Measurements from ENCODE around the gene ATL1.

Gene ATL1

DNA sequence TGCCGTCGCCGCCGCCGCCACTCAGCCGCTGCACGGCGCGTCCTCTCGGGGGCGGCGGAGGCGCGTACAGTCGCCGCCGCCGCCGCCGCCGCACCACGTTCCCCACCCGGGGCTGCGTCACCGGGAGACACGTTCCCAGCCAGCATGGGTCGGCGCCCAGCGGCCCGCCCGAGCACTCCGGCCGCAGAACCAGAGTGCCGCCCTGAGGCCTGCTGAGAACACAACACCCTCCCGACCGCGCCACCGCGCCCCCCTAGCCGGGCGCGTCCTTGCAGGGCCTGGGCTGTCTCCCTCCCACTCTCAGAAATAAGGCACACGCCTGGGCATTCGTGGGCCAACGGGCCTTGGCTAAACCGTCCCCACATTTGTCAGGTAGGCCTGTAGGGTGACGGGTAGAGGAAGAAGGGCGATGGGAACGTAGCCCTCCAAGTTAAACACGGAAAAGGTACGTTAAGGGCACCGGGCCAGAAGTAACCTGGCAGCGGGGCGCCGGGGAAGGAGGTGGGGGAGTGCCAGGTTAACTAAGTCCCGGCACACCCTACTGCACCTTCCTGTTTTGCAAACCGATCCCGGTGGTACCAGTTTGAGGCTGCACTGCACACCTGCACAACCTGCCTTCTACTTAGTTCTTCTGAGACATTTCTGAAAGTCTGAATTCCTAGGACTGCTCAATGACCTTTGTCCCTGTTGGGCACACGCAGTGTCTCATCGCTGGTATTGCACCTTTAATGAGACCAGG lies 27.3 kb upstream of the ATL1 start, which contains the start of gene MAP4K5:
Gene MAP4K5, minus strand, starts transcription at position 68 of the 739 bp plus-strand sequence. CDS start 520 bp downstream, outside the sequence.
- ChIA-PET CTCF (interaction anchor here (0.6 to 1.3 kb wide), 7 partner anchors 12 to 931 kb away, joined by 3 to 4 read pairs (median 3); no protein-coding TSS in a partner anchor), POLR2A (interaction anchor here (1.4 kb wide), 1 partner anchor 136 kb away, joined by 4 read pairs; the partner anchor contains the start of gene CDKL1)
- no peaks in the 10 kb centered on the region for H3K9me3 ChIP-seq (ENCODE audit: control insufficient read depth, insufficient read depth, low read depth, low read length)
- no peaks in the 10 kb centered on the region; a peak in 1 of 3 replicates for H3K36me3 ChIP-seq (ENCODE audit: control insufficient read depth in 2 of 2, insufficient read depth in 1 of 2, low read length in 2 of 2)
- peaks cover 7% of the 10 kb centered on the region for H3K4me1 ChIP-seq (ENCODE audit: control insufficient read depth, insufficient read depth, low read length)
- H3K4me3 ChIP-seq (ENCODE audit: low read depth, low read length): peak within 1 kb of the TSS; percentile 98
- H3K27ac ChIP-seq (ENCODE audit: extremely low read depth, low read depth, low read length): peak within 1 kb of the TSS; percentile 97
- TF ChIP-seq ZBTB17 (tag by site-specific recombination; IDR thresholded peaks at IDR 0.05): peak; percentile 49
- TF ChIP-seq KLF16 (tag by site-specific recombination; IDR thresholded peaks at IDR 0.05): peak; percentile 89
- no peak for TF ChIP-seq PRDM1 (tag by site-specific recombination; IDR thresholded peaks at IDR 0.05)
- TF ChIP-seq, protein P1, sequence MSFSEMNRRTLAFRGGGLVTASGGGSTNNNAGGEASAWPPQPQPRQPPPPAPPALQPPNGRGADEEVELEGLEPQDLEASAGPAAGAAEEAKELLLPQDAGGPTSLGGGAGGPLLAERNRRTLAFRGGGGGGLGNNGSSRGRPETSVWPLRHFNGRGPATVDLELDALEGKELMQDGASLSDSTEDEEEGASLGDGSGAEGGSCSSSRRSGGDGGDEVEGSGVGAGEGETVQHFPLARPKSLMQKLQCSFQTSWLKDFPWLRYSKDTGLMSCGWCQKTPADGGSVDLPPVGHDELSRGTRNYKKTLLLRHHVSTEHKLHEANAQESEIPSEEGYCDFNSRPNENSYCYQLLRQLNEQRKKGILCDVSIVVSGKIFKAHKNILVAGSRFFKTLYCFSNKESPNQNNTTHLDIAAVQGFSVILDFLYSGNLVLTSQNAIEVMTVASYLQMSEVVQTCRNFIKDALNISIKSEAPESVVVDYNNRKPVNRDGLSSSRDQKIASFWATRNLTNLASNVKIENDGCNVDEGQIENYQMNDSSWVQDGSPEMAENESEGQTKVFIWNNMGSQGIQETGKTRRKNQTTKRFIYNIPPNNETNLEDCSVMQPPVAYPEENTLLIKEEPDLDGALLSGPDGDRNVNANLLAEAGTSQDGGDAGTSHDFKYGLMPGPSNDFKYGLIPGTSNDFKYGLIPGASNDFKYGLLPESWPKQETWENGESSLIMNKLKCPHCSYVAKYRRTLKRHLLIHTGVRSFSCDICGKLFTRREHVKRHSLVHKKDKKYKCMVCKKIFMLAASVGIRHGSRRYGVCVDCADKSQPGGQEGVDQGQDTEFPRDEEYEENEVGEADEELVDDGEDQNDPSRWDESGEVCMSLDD (tag by site-specific recombination; IDR thresholded peaks at IDR 0.05): no peak
- peak; percentile 68; the same call in 1 of the 2 replicates for TF ChIP-seq KLF7 (tag by site-specific recombination; IDR thresholded peaks at IDR 0.05; ENCODE audit: borderline replicate concordance)
- TF ChIP-seq SP7 (tag by site-specific recombination; IDR thresholded peaks at IDR 0.05): peak; percentile 45; the same call in 1 of the 2 replicates
- no peak for TF ChIP-seq ZNF777 (tag by site-specific recombination; IDR thresholded peaks at IDR 0.05; ENCODE audit: borderline replicate concordance)
- TF ChIP-seq ZNF501 (tag by site-specific recombination; IDR thresholded peaks at IDR 0.05): peak; percentile 62
- TF ChIP-seq, protein P2, sequence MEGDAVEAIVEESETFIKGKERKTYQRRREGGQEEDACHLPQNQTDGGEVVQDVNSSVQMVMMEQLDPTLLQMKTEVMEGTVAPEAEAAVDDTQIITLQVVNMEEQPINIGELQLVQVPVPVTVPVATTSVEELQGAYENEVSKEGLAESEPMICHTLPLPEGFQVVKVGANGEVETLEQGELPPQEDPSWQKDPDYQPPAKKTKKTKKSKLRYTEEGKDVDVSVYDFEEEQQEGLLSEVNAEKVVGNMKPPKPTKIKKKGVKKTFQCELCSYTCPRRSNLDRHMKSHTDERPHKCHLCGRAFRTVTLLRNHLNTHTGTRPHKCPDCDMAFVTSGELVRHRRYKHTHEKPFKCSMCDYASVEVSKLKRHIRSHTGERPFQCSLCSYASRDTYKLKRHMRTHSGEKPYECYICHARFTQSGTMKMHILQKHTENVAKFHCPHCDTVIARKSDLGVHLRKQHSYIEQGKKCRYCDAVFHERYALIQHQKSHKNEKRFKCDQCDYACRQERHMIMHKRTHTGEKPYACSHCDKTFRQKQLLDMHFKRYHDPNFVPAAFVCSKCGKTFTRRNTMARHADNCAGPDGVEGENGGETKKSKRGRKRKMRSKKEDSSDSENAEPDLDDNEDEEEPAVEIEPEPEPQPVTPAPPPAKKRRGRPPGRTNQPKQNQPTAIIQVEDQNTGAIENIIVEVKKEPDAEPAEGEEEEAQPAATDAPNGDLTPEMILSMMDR (tag by site-specific recombination; IDR thresholded peaks at IDR 0.05): peak; percentile 97
- peak; percentile 59 for TF ChIP-seq PATZ1 (tag by site-specific recombination; IDR thresholded peaks at IDR 0.05)
- no peak for TF ChIP-seq ZNF114 (tag by site-specific recombination; IDR thresholded peaks at IDR 0.05)
- TF ChIP-seq, protein P3, sequence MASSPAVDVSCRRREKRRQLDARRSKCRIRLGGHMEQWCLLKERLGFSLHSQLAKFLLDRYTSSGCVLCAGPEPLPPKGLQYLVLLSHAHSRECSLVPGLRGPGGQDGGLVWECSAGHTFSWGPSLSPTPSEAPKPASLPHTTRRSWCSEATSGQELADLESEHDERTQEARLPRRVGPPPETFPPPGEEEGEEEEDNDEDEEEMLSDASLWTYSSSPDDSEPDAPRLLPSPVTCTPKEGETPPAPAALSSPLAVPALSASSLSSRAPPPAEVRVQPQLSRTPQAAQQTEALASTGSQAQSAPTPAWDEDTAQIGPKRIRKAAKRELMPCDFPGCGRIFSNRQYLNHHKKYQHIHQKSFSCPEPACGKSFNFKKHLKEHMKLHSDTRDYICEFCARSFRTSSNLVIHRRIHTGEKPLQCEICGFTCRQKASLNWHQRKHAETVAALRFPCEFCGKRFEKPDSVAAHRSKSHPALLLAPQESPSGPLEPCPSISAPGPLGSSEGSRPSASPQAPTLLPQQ (tag by site-specific recombination; IDR thresholded peaks at IDR 0.05): peak; percentile 24; the same call in 1 of the 2 replicates
- TF ChIP-seq REPIN1 (tag by site-specific recombination; IDR thresholded peaks at IDR 0.05; ENCODE audit: low read depth): no peak
- TF ChIP-seq ZNF366 (tag by site-specific recombination; conservative IDR thresholded peaks at IDR 0.05): 0 out of 2 replicates have a peak, but pooled peaks have one; percentile 27
- TF ChIP-seq EGR2 (tag by site-specific recombination; IDR thresholded peaks at IDR 0.05; ENCODE audit: low read depth): peak; percentile 50
- TF ChIP-seq PRDM10 (tag by site-specific recombination; IDR thresholded peaks at IDR 0.05): peak; percentile 48; the same call in 1 of the 2 replicates
- TF ChIP-seq, protein P4, sequence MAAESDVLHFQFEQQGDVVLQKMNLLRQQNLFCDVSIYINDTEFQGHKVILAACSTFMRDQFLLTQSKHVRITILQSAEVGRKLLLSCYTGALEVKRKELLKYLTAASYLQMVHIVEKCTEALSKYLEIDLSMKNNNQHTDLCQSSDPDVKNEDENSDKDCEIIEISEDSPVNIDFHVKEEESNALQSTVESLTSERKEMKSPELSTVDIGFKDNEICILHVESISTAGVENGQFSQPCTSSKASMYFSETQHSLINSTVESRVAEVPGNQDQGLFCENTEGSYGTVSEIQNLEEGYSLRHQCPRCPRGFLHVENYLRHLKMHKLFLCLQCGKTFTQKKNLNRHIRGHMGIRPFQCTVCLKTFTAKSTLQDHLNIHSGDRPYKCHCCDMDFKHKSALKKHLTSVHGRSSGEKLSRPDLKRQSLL (tag by site-specific recombination; IDR thresholded peaks at IDR 0.05): peak; percentile 23; the same call in 1 of the 2 replicates
- 0 out of 2 replicates have a peak, but pooled peaks have one; percentile 5 for TF ChIP-seq ZNF677 (tag by site-specific recombination; IDR thresholded peaks at IDR 0.05)
- TF ChIP-seq, protein P5, sequence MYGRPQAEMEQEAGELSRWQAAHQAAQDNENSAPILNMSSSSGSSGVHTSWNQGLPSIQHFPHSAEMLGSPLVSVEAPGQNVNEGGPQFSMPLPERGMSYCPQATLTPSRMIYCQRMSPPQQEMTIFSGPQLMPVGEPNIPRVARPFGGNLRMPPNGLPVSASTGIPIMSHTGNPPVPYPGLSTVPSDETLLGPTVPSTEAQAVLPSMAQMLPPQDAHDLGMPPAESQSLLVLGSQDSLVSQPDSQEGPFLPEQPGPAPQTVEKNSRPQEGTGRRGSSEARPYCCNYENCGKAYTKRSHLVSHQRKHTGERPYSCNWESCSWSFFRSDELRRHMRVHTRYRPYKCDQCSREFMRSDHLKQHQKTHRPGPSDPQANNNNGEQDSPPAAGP (tag by site-specific recombination; IDR thresholded peaks at IDR 0.05): peak; percentile 51; the same call in 1 of the 2 replicates
- TF ChIP-seq ZNF48 (tag by site-specific recombination; IDR thresholded peaks at IDR 0.05): no peak
- TF ChIP-seq KLF9 (tag by site-specific recombination; IDR thresholded peaks at IDR 0.05; ENCODE audit: low read depth): peak; percentile 75
- 0 out of 2 replicates have a peak, but pooled peaks have one; percentile 5 for TF ChIP-seq ZNF37A (tag by site-specific recombination; IDR thresholded peaks at IDR 0.05)

All from HEK293 (cell line).